ENCODE data around the gene ADAMTS9.

The ADAMTS9 gene

GRCh38 chr3:64617610-64618009 is 70.2 kb downstream of the ADAMTS9 start:
- DNase-seq (ENCODE audit: low spot score), result no peak

GRCh38 chr3:64616953-64617352 is 70.8 kb downstream of the ADAMTS9 start:
- no peak for DNase-seq (ENCODE audit: low spot score)

- DNase-seq (ENCODE audit: low spot score), result no peak
These were observed 74.8 kb downstream of the ADAMTS9 start for GRCh38 chr3:64612916-64613526.

GRCh38 chr3:64612082-64612860 is 75.5 kb downstream of the ADAMTS9 start:
- DNase-seq (ENCODE audit: low spot score), result no peak

- DNase-seq (ENCODE audit: low spot score), result no peak
These were observed 79.1 kb downstream of the ADAMTS9 start for GRCh38 chr3:64608741-64609140.

GRCh38 chr3:64607032-64607551 is 80.7 kb downstream of the ADAMTS9 start:
- no peak for DNase-seq (ENCODE audit: low spot score)

GRCh38 chr3:64604313-64604712 is 83.5 kb downstream of the ADAMTS9 start:
- no peak for DNase-seq (ENCODE audit: low spot score)

- no peak for DNase-seq (ENCODE audit: low spot score)
These were observed 86.0 kb downstream of the ADAMTS9 start for GRCh38 chr3:64601824-64602223.

- no peak for DNase-seq (ENCODE audit: low spot score)
These were observed 87.4 kb downstream of the ADAMTS9 start for GRCh38 chr3:64600246-64600950.

GRCh38 chr3:64599651-64600050 is 88.1 kb downstream of the ADAMTS9 start:
- DNase-seq (ENCODE audit: low spot score), result no peak

- peak; percentile 32 for DNase-seq (ENCODE audit: low spot score)
These were observed 92.5 kb downstream of the ADAMTS9 start for GRCh38 chr3:64595253-64595694.

- no peak for DNase-seq (ENCODE audit: low spot score)
These were observed 93.7 kb downstream of the ADAMTS9 start for GRCh38 chr3:64594134-64594533.

- no peak for DNase-seq (ENCODE audit: low spot score)
These were observed 94.5 kb downstream of the ADAMTS9 start for GRCh38 chr3:64593350-64593749.

- no peak for DNase-seq (ENCODE audit: low spot score)
These were observed 96.2 kb downstream of the ADAMTS9 start for GRCh38 chr3:64591615-64592014.

GRCh38 chr3:64588380-64588779 is 99.4 kb downstream of the ADAMTS9 start:
- no peak for DNase-seq (ENCODE audit: low spot score)

GRCh38 chr3:64586952-64587351 is 100.8 kb downstream of the ADAMTS9 start:
- DNase-seq (ENCODE audit: low spot score), result no peak

GRCh38 chr3:64584179-64584578 is 103.6 kb downstream of the ADAMTS9 start:
- DNase-seq (ENCODE audit: low spot score), result no peak

GRCh38 chr3:64578797-64579196 is 109.0 kb downstream of the ADAMTS9 start:
- DNase-seq (ENCODE audit: low spot score), result no peak

GRCh38 chr3:64578062-64578770 is 109.6 kb downstream of the ADAMTS9 start:
- DNase-seq (ENCODE audit: low spot score), result no peak

GRCh38 chr3:64576211-64576775 is 111.5 kb downstream of the ADAMTS9 start:
- DNase-seq (ENCODE audit: low spot score), result no peak

- DNase-seq (ENCODE audit: low spot score), result no peak
These were observed 112.5 kb downstream of the ADAMTS9 start for GRCh38 chr3:64575211-64575844.

Data from cerebellar cortex (tissue), 1 donor.